GM18519 (cell line): ENCODE measurements around the gene GALNTL6.

Experiments
- ATAC-seq: cut with Tn5 transposase; IDR thresholded peaks from one replicate; pipeline ENCODE4 v1.9.1; 2021; ENCODE audit warnings: mild to moderate bottlenecking, moderate library complexity; ENCODE audit not compliant: unreplicated experiment, low FRiP score

GALNTL6 gene

GRCh38 chr4:171812665-171813525 is at the start of gene GALNTL6:
GALNTL6 (plus strand) TSS chr4:171813404.
- no peak for ATAC-seq

GRCh38 chr4:171765514-171765913 is 47.7 kb upstream of the GALNTL6 start:
- ATAC-seq = no peak

- ATAC-seq = no peak
These were observed 38.5 kb upstream of the GALNTL6 start for GRCh38 chr4:171774642-171775190.

- no peak for ATAC-seq
These were observed 33.9 kb upstream of the GALNTL6 start for GRCh38 chr4:171779301-171779700.

GRCh38 chr4:171785388-171785787 is 27.8 kb upstream of the GALNTL6 start:
- ATAC-seq = no peak

- no peak for ATAC-seq
These were observed 19.5 kb upstream of the GALNTL6 start for GRCh38 chr4:171793723-171794122.

GRCh38 chr4:171794528-171794927 is 18.7 kb upstream of the GALNTL6 start:
- no peak for ATAC-seq

GRCh38 chr4:171809854-171810253 is 3.4 kb upstream of the GALNTL6 start:
- ATAC-seq = no peak

- no peak for ATAC-seq
These were observed 905 bp upstream of the GALNTL6 start for GRCh38 chr4:171812333-171812664.

- ATAC-seq = no peak
These were observed 484 bp downstream of the GALNTL6 start for GRCh38 chr4:171813526-171814250.

- ATAC-seq = no peak
These were observed 1.3 kb downstream of the GALNTL6 start for GRCh38 chr4:171814545-171814944.

- ATAC-seq = peak; percentile 61
These were observed 3.8 kb downstream of the GALNTL6 start for GRCh38 chr4:171817026-171817425.

- no peak for ATAC-seq
These were observed 21.4 kb downstream of the GALNTL6 start for GRCh38 chr4:171834640-171835039.

GRCh38 chr4:171843456-171843855 is 30.3 kb downstream of the GALNTL6 start:
- ATAC-seq = no peak

GRCh38 chr4:171846232-171846631 is 33.0 kb downstream of the GALNTL6 start:
- peak; percentile 86 for ATAC-seq

- ATAC-seq = no peak
These were observed 33.7 kb downstream of the GALNTL6 start for GRCh38 chr4:171846893-171847292.

- no peak for ATAC-seq
These were observed 34.5 kb downstream of the GALNTL6 start for GRCh38 chr4:171847751-171848150.

- ATAC-seq = no peak
These were observed 36.5 kb downstream of the GALNTL6 start for GRCh38 chr4:171849686-171850222.

- no peak for ATAC-seq
These were observed 38.1 kb downstream of the GALNTL6 start for GRCh38 chr4:171851295-171851694.

GRCh38 chr4:171857302-171858012 is 44.3 kb downstream of the GALNTL6 start:
- no peak for ATAC-seq

GRCh38 chr4:171875291-171875690 is 62.1 kb downstream of the GALNTL6 start:
- no peak for ATAC-seq
